ENCODE results near the gene KRTAP22-1. TPM values are rescaled to one million over a fixed set of nuclear protein-coding genes. Genes with fewer than 3 reads are reported as not detected.

Gene KRTAP22-1
- total and polyA plus RNA-seq, 2 of the 13 experiments (the other 11 are each of a cell fraction or from before 2014, with no cell fraction given): not detected

GRCh38 chr21:30642564-30642963 is 41.7 kb downstream of the KRTAP22-1 start, which contains the start of gene KRTAP20-3:
TSS of gene KRTAP20-3 (plus strand) at chr21:30642864.
- POLR2A ChIA-PET: no interaction called here
- no peak for FAIRE-seq
- intact Hi-C loops (cut with micrococcal nuclease; ENCODE audit: unreplicated experiment) (no loop called here), in situ Hi-C loops (cut with HindIII; ENCODE audit: extremely low pct_ligation_motif_present, low pct_unique_long_range_greater_than_20kb) (no loop called here)
- Histone ChIP-seq H3K4me1 (ENCODE audit: insufficient read depth, low read length) (no peaks in the 10 kb centered on the region), H3K9ac (ENCODE audit: insufficient read depth, low read depth, low read length) (no peak within 1 kb of the TSS), H2AFZ (ENCODE audit: low read length) (no peak within 1 kb of the TSS), H4K20me1 (ENCODE audit: insufficient read depth, low read length) (no peaks in the 10 kb centered on the region), H3K9me3 (ENCODE audit: low read length) (peaks cover 79% of the 10 kb centered on the region), H3K4me3 (replicated peaks in 1 of 3; ENCODE audit: insufficient read depth in 1 of 3, low read depth in 2 of 3, low read length in 3 of 3) (no peak within 1 kb of the TSS), H3K27me3 (ENCODE audit: control insufficient read depth in 1 of 2, insufficient read depth in 2 of 2, low read length in 2 of 2) (no peaks in the 10 kb centered on the region), H3K36me3 (replicated peaks in 1 of 2; ENCODE audit: control insufficient read depth in 1 of 2, insufficient read depth in 2 of 2, low read length in 2 of 2) (no peaks in the 10 kb centered on the region), H3K27ac (ENCODE audit: extremely low read length, insufficient read depth, low read length) (no peak within 1 kb of the TSS), H3K4me2 (ENCODE audit: low read depth, low read length) (no peak within 1 kb of the TSS), H3K79me2 (ENCODE audit: insufficient read depth, low read length) (no peaks in the 10 kb centered on the region)
- CTCF ChIA-PET (ENCODE audit: low intra/inter-chr PET ratio, low total read pairs): no interaction called here
- DNase-seq (ENCODE audit: low spot score): no peak
- TF ChIP-seq SOX6 (IDR thresholded peaks at IDR 0.05) (no peak), SOX6 (CRISPR knock-in tag; IDR thresholded peaks at IDR 0.05) (no peak), IRF1 (CRISPR knock-in tag; IDR thresholded peaks at IDR 0.05; ENCODE audit: low read depth) (no peak), YEATS2 (CRISPR knock-in tag; IDR thresholded peaks at IDR 0.05; ENCODE audit: borderline replicate concordance) (no peak), ZNF160 (CRISPR knock-in tag; IDR thresholded peaks at IDR 0.05) (no peak), MAFF (IDR thresholded peaks at IDR 0.05; ENCODE audit: low read depth, low read length) (no peak), FUBP1 (CRISPR knock-in tag; IDR thresholded peaks at IDR 0.05; ENCODE audit: borderline replicate concordance) (no peak), MXI1 (IDR thresholded peaks at IDR 0.05; ENCODE audit: borderline replicate concordance, low read depth, low read length) (no peak), ZNF33B (CRISPR knock-in tag; IDR thresholded peaks at IDR 0.05) (no peak)
- WGBS (ENCODE audit: low lambda C conversion rate): 44% methylated on average over 2 of the region's 2 CpGs
- no TSS peak for BruUV-seq (replicated peaks)
- no peak for ATAC-seq
